ENCODE results near the gene CDK3. TPM values are rescaled to one million over a fixed set of nuclear protein-coding genes. Genes with fewer than 3 reads are reported as not detected.

CDK3 gene
- total and polyA plus RNA-seq, 4 donors = 1.5 to 6.3 (median 2.6) TPM

GRCh38 chr17:76011951-76012350 lies 11.3 kb downstream of the CDK3 start (continued):
- TF ChIP-seq JUND (IDR thresholded peaks at IDR 0.05) (no peak), YY1 (IDR thresholded peaks at IDR 0.05) (no peak), TAF1 (conservative IDR thresholded peaks at IDR 0.05) (no peak), MAX (IDR thresholded peaks at IDR 0.05) (no peak), ATF3 (IDR thresholded peaks at IDR 0.05) (no peak), RAD21 (IDR thresholded peaks at IDR 0.05) (no peak), GABPA (IDR thresholded peaks at IDR 0.05 in 1 of 2, conservative IDR thresholded peaks at IDR 0.05 in 1 of 2) (no peak)

GRCh38 chr17:76013377-76013932 lies 12.8 kb downstream of the CDK3 start:
- 76% methylated on average over 15 of the region's 15 CpGs for whole genome bisulfite sequencing
- TF ChIP-seq CTCF (IDR thresholded peaks at IDR 0.05; ENCODE audit: low read depth, low read length, missing input control) (no peak), EGR1 (IDR thresholded peaks at IDR 0.05; ENCODE audit: low read depth in 2 of 2) (no peak)
- H3K9me3 ChIP-seq (ENCODE audit: control insufficient read depth in 4 of 4, low read length in 3 of 4) = no peaks in the 10 kb centered on the region
- no peak overlapping the region for H3K27ac ChIP-seq (ENCODE audit: low read depth in 1 of 2, low read length in 2 of 2)
- no peak for DNase-seq (ENCODE audit: low spot score)
- H3K9ac ChIP-seq (ENCODE audit: low read depth in 1 of 2, low read length in 2 of 2) = no peak overlapping the region
- no peak overlapping the region for H3K4me3 ChIP-seq (ENCODE audit: low read depth in 1 of 3, low read length in 3 of 3)
- H3K4me1 ChIP-seq (ENCODE audit: control insufficient read depth in 4 of 4, insufficient read depth in 4 of 4, low read length in 3 of 4) = peaks cover 0 to 6% (median 2%) of the 10 kb centered on the region in 4 donors
- H3K36me3 ChIP-seq (ENCODE audit: control insufficient read depth in 4 of 4, insufficient read depth in 3 of 4, low read depth in 1 of 4, low read length in 3 of 4) = no peaks in the 10 kb centered on the region
- no peaks in the 10 kb centered on the region for H3K27me3 ChIP-seq (ENCODE audit: control insufficient read depth in 4 of 4, insufficient read depth in 4 of 4, low read length in 3 of 4)

- Histone ChIP-seq H3K27ac (ENCODE audit: low read depth in 1 of 2, low read length in 2 of 2) (no peak overlapping the region), H3K36me3 (ENCODE audit: control insufficient read depth in 4 of 4, insufficient read depth in 3 of 4, low read depth in 1 of 4, low read length in 3 of 4) (no peaks in the 10 kb centered on the region), H3K4me1 (ENCODE audit: control insufficient read depth in 4 of 4, insufficient read depth in 4 of 4, low read length in 3 of 4) (peaks cover 0 to 6% (median 2%) of the 10 kb centered on the region in 4 donors), H3K27me3 (ENCODE audit: control insufficient read depth in 4 of 4, insufficient read depth in 4 of 4, low read length in 3 of 4) (no peaks in the 10 kb centered on the region), H3K9ac (ENCODE audit: low read depth in 1 of 2, low read length in 2 of 2) (no peak overlapping the region), H3K4me3 (ENCODE audit: low read depth in 1 of 3, low read length in 3 of 3) (no peak overlapping the region), H3K9me3 (ENCODE audit: control insufficient read depth in 4 of 4, low read length in 3 of 4) (no peaks in the 10 kb centered on the region)
- peak; percentile 80 for DNase-seq (ENCODE audit: low spot score)
- WGBS = 27% methylated on average over 19 of the region's 19 CpGs
- TF ChIP-seq RXRA (IDR thresholded peaks at IDR 0.05) (no peak), TAF1 (conservative IDR thresholded peaks at IDR 0.05) (no peak), HNF4A (conservative IDR thresholded peaks at IDR 0.05) (no peak), CTCF (IDR thresholded peaks at IDR 0.05; ENCODE audit: low read depth, low read length, missing input control) (peak; percentile 85), NR2F2 (IDR thresholded peaks at IDR 0.05) (no peak), RAD21 (IDR thresholded peaks at IDR 0.05) (peak; percentile 88 to 92)
These were observed 13.7 kb downstream of the CDK3 start for GRCh38 chr17:76014100-76014924.
